Measurements from ENCODE around the gene ROCK2. TPM values are rescaled to one million over a fixed set of nuclear protein-coding genes. Genes with fewer than 3 reads are reported as not detected.

Gene ROCK2
- total RNA-seq, 2 donors from 2014 or later: 15.0 to 17.6 TPM

DNA sequence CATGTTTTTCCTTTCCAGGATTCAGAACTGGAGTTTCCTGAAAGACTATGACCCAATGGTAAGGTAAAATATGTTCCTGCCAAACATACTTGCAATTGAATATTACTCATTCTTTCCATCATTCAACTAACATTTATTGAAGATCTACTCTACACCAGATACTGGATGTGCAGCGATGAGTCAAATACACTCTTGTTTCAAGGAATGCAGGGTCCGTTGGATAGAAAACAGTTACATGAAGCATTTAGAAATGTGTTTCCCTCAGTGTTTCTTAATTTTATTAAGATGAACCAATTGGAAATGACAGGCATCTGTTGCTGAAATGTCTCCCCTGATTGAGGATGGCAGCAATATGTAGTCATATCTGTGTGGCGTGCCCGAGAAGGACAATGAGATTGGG is 203.9 kb downstream of the ROCK2 start:
- ATAC-seq: no peak
- no peaks in the 10 kb centered on the region for H3K9me3 ChIP-seq (ENCODE audit: control insufficient read depth, low read length, poor library complexity, severe bottlenecking)
- Mint-ChIP-seq H3K27ac (no peak overlapping the region), H3K4me3 (no peak overlapping the region), H3K27me3 (peaks cover 33% of the 10 kb centered on the region), H3K4me1 (peaks cover 9% of the 10 kb centered on the region), H3K36me3 (ENCODE audit: low read depth) (peaks cover 8% of the 10 kb centered on the region)
- no peak for DNase-seq

DNA sequence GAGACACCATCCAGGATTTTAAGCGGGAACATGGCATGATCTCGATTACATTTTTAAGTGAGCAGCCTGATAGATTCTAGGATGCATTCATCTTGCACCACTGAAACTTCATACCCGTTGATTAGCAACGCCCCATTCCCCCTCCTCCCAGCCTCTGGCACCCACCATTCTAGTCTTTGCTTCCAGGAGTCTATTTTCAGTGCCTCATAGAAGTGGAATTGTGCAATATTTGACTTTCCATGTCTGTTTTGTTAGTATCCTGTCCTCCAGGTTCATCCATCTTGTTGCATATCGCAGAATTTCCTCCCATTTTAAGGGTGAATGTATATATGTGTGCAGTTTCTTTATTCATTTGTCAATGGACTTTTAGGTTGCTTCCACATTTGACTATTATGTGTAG is 210.1 kb downstream of the ROCK2 start:
- Mint-ChIP-seq H3K36me3 (ENCODE audit: low read depth) (peaks cover 5% of the 10 kb centered on the region), H3K27ac (no peak overlapping the region), H3K4me3 (no peak overlapping the region), H3K27me3 (peaks cover 10% of the 10 kb centered on the region), H3K4me1 (peaks cover 22% of the 10 kb centered on the region)
- no peak for DNase-seq
- H3K9me3 ChIP-seq (ENCODE audit: control insufficient read depth, low read length, poor library complexity, severe bottlenecking): no peaks in the 10 kb centered on the region
- no peak for ATAC-seq

DNA sequence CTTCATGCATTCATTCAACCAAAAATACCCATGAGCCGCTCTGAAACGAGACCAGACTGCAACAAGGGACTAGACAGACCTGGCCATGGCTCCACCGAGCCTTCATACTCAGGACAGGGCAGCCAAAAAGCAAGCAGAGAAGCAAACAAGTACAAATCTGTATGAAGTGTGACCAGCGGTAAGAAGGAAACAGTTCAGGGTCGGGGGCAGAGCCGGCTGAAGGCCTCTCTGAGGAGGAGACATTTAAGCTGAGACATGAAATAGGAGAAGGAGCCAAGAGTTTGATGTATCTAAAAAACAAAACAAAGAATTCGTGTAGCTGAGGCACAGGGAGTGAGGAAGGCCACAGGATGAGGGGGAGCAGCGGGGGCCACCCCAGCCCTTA is 210.5 kb downstream of the ROCK2 start:
- H3K9me3 ChIP-seq (ENCODE audit: control insufficient read depth, low read length, poor library complexity, severe bottlenecking): no peaks in the 10 kb centered on the region
- Mint-ChIP-seq H3K27me3 (peaks cover 10% of the 10 kb centered on the region), H3K4me3 (peak overlapping the region; percentile 21), H3K36me3 (ENCODE audit: low read depth) (peaks cover 5% of the 10 kb centered on the region), H3K27ac (no peak overlapping the region), H3K4me1 (peaks cover 22% of the 10 kb centered on the region)
- no peak for DNase-seq
- ATAC-seq: no peak

- H3K27ac Mint-ChIP-seq: peak overlapping the region; percentile 84
- H3K36me3 Mint-ChIP-seq (ENCODE audit: low read depth): peaks cover 5% of the 10 kb centered on the region
- ATAC-seq: no peak
- peaks cover 10% of the 10 kb centered on the region for H3K27me3 Mint-ChIP-seq
- DNase-seq: no peak
- H3K4me1 Mint-ChIP-seq: peaks cover 24% of the 10 kb centered on the region
- H3K4me3 Mint-ChIP-seq: peak overlapping the region; percentile 91
- no peaks in the 10 kb centered on the region for H3K9me3 ChIP-seq (ENCODE audit: control insufficient read depth, low read length, poor library complexity, severe bottlenecking)
These were observed 211.0 kb downstream of the ROCK2 start for GRCh38 chr2:11133238-11133935.

- no peak for DNase-seq
- peaks cover 10% of the 10 kb centered on the region for H3K27me3 Mint-ChIP-seq
- no peak for ATAC-seq
- peak overlapping the region; percentile 84 for H3K27ac Mint-ChIP-seq
- H3K36me3 Mint-ChIP-seq (ENCODE audit: low read depth): peaks cover 5% of the 10 kb centered on the region
- H3K4me3 Mint-ChIP-seq: peak overlapping the region; percentile 91
- no peaks in the 10 kb centered on the region for H3K9me3 ChIP-seq (ENCODE audit: control insufficient read depth, low read length, poor library complexity, severe bottlenecking)
- H3K4me1 Mint-ChIP-seq: peaks cover 27% of the 10 kb centered on the region
These were observed 212.3 kb downstream of the ROCK2 start for GRCh38 chr2:11132036-11132671.

GRCh38 chr2:11131166-11131920 is 213.1 kb downstream of the ROCK2 start:
- peak overlapping the region; percentile 91 for H3K4me3 Mint-ChIP-seq
- H3K4me1 Mint-ChIP-seq: peaks cover 23% of the 10 kb centered on the region
- peaks cover 5% of the 10 kb centered on the region for H3K27me3 Mint-ChIP-seq

More at GRCh38 chr2:11131166-11131920, 213.1 kb downstream of the ROCK2 start:
- Mint-ChIP-seq H3K27ac (peak overlapping the region; percentile 73), H3K36me3 (ENCODE audit: low read depth) (peaks cover under 1% of the 10 kb centered on the region)
- DNase-seq: no peak
- no peaks in the 10 kb centered on the region for H3K9me3 ChIP-seq (ENCODE audit: control insufficient read depth, low read length, poor library complexity, severe bottlenecking)
- no peak for ATAC-seq

Other genes starting within 250 kb of the ROCK2 start
- gene SLC66A3, start 189.2 kb downstream of the ROCK2 start, total RNA-seq: 10 to 100 TPM; 18.8 to 20.8 TPM
- gene E2F6, start 121.5 kb upstream of the ROCK2 start, total RNA-seq: 1 to 10 TPM; 4.4 to 5.1 TPM
- gene GREB1, start 189.4 kb upstream of the ROCK2 start, total RNA-seq: 1 to 10 TPM in 1 of 2 donors, under 1 TPM in 1; 0.15 to 1.1 TPM

All from T-helper 17 cell (primary cell).